Measurements from ENCODE around the gene STXBP6.
"Not testable (repeated sequence)": the region's sequence is repeated elsewhere in the genome, so short reads cannot be mapped to it uniquely, and the experiment has no call there.

Gene STXBP6

GRCh38 chr14:24858052-24858451 lies 191.9 kb downstream of the STXBP6 start:
- no peak for DNase-seq (ENCODE audit: low read depth)

- DNase-seq (ENCODE audit: low read depth) = no peak
Observed at GRCh38 chr14:24857277-24857676, 192.7 kb downstream of the STXBP6 start.

GRCh38 chr14:24853446-24853845 lies 196.5 kb downstream of the STXBP6 start:
- DNase-seq (ENCODE audit: low read depth) = no peak

GRCh38 chr14:24852312-24853060 lies 197.5 kb downstream of the STXBP6 start:
- no peak for DNase-seq (ENCODE audit: low read depth)

- DNase-seq (ENCODE audit: low read depth) = no peak
Observed at GRCh38 chr14:24851837-24852236, 198.1 kb downstream of the STXBP6 start.

- no peak for DNase-seq (ENCODE audit: low read depth)
Observed at GRCh38 chr14:24851406-24851805, 198.5 kb downstream of the STXBP6 start.

GRCh38 chr14:24850072-24850471 lies 199.9 kb downstream of the STXBP6 start:
- DNase-seq (ENCODE audit: low read depth) = no peak

- DNase-seq (ENCODE audit: low read depth) = no peak
Observed at GRCh38 chr14:24849471-24849870, 200.5 kb downstream of the STXBP6 start.

GRCh38 chr14:24848102-24848790 lies 201.7 kb downstream of the STXBP6 start:
- DNase-seq (ENCODE audit: low read depth) = peak; percentile 28

GRCh38 chr14:24847568-24848095 lies 202.3 kb downstream of the STXBP6 start:
- DNase-seq (ENCODE audit: low read depth) = no peak

- no peak for DNase-seq (ENCODE audit: low read depth)
Observed at GRCh38 chr14:24846261-24846660, 203.7 kb downstream of the STXBP6 start.

GRCh38 chr14:24845851-24846250 lies 204.1 kb downstream of the STXBP6 start:
- no peak for DNase-seq (ENCODE audit: low read depth)

- no peak for DNase-seq (ENCODE audit: low read depth)
Observed at GRCh38 chr14:24844011-24844410, 205.9 kb downstream of the STXBP6 start.

GRCh38 chr14:24843494-24843893 lies 206.5 kb downstream of the STXBP6 start:
- no peak for DNase-seq (ENCODE audit: low read depth)

- DNase-seq (ENCODE audit: low read depth) = no peak
Observed at GRCh38 chr14:24840204-24840893, 209.6 kb downstream of the STXBP6 start.

GRCh38 chr14:24839617-24840203 lies 210.2 kb downstream of the STXBP6 start:
- DNase-seq (ENCODE audit: low read depth) = no peak

GRCh38 chr14:24838945-24839616 lies 210.9 kb downstream of the STXBP6 start:
- DNase-seq (ENCODE audit: low read depth) = no peak

- DNase-seq (ENCODE audit: low read depth) = no peak
Observed at GRCh38 chr14:24837280-24838046, 212.5 kb downstream of the STXBP6 start.

GRCh38 chr14:24836324-24836723 lies 213.6 kb downstream of the STXBP6 start:
- not testable (repeated sequence) for DNase-seq (ENCODE audit: low read depth)

- no peak for DNase-seq (ENCODE audit: low read depth)
Observed at GRCh38 chr14:24834956-24835355, 215.0 kb downstream of the STXBP6 start.

- DNase-seq (ENCODE audit: low read depth) = no peak
Observed at GRCh38 chr14:24833385-24833784, 216.6 kb downstream of the STXBP6 start.

All from non-pigmented ciliary epithelial cell (primary cell).